OCI-LY1 (cell line): ENCODE data around the gene STK4.

Experiments
- EZH2 ChIP-seq: fragments of 200-600 bp; sonication (generic), shearing (Covaris generic); IDR thresholded peaks from 2 replicates; pipeline ENCODE4 v1.8.0; 2017; ENCODE audit warnings: borderline replicate concordance, mixed run types, mild to moderate bottlenecking, antibody characterized with exemption, low read length, moderate library complexity, mixed read lengths
- TF ChIP-seq, protein P1 (sequence below): fragments of 200-600 bp; sonication (generic), shearing (Covaris generic); IDR thresholded peaks from 2 replicates; pipeline ENCODE4 v1.5.1; 2017; ENCODE audit warnings: mild to moderate bottlenecking, antibody characterized with exemption, low read length, moderate library complexity, mixed read lengths

DNA sequence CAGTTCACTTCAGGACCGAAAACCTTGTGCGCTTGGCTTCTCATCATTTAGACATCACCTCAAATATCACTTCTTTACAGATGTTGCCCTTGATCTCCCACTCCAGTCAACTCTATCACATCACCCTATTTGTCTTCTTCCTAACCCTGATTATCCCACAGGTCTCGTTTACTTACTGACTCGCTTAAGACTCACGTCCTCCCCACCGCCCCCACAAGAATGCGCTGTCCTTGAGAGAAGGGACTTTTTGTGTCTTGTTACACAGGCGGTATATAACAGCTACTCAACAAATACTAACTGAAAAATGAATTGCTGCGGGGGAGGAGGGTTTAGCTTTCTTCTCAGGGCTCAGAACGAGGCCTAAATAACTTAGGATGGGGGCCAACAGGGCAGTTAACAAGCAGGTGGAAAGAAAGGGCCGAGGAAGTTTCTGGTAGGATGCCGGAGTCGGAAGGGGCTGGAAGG is 6.6 kb upstream of the STK4 start:
- TF ChIP-seq, protein P1, sequence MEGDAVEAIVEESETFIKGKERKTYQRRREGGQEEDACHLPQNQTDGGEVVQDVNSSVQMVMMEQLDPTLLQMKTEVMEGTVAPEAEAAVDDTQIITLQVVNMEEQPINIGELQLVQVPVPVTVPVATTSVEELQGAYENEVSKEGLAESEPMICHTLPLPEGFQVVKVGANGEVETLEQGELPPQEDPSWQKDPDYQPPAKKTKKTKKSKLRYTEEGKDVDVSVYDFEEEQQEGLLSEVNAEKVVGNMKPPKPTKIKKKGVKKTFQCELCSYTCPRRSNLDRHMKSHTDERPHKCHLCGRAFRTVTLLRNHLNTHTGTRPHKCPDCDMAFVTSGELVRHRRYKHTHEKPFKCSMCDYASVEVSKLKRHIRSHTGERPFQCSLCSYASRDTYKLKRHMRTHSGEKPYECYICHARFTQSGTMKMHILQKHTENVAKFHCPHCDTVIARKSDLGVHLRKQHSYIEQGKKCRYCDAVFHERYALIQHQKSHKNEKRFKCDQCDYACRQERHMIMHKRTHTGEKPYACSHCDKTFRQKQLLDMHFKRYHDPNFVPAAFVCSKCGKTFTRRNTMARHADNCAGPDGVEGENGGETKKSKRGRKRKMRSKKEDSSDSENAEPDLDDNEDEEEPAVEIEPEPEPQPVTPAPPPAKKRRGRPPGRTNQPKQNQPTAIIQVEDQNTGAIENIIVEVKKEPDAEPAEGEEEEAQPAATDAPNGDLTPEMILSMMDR = no peak; the same call in 1 of the 2 replicates
- no peak for TF ChIP-seq EZH2
